HG03571 (cell line): Measurements from ENCODE around the gene NPSR1.
"Not testable (repeated sequence)": the region's sequence is repeated elsewhere in the genome, so short reads cannot be mapped to it uniquely, and the experiment has no call there.

ENCODE experiments used
- ATAC-seq: cut with Tn5 transposase; IDR thresholded peaks from one replicate; pipeline ENCODE4 v1.9.1; 2021; ENCODE audit not compliant: unreplicated experiment

NPSR1 gene

DNA sequence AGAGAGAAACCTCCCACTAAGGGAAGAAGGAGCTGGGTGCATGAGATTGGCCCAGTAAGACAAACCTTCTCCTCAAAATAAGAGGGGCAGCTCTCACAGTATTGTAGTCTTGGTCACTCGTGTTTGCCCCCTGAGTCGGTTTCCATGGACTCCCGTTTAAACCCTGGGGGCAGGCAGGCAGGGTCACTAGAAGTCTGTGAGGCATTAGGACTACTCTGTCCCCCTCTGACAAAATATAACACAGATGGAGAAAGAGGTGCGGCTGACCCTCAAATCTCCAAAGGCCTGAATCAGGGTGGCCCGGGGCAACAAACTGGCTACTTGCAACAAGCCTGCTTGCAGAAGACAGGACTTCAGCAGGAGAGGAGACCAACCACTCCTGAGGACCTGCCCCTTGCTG is 210.6 kb downstream of the NPSR1 start:
- not testable (repeated sequence) for ATAC-seq

DNA sequence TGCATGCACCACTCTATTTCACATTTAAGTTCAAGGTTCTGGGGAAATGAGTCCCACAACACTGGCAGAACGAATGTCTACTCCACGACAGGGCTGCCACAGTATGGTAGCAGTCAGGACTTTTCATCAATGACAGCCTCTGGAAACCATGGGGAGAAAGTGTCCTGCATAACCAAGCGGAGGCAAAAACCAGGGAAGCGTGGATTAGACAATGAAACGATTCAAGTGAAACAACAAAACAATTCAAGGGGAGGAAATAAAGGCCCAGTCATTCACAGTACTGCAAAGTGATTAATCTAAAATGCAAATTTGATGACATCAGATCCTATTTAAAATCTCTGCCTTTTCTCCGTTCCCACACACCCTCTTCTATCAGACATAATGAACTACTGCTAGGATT is 211.0 kb downstream of the NPSR1 start:
- no peak for ATAC-seq

DNA sequence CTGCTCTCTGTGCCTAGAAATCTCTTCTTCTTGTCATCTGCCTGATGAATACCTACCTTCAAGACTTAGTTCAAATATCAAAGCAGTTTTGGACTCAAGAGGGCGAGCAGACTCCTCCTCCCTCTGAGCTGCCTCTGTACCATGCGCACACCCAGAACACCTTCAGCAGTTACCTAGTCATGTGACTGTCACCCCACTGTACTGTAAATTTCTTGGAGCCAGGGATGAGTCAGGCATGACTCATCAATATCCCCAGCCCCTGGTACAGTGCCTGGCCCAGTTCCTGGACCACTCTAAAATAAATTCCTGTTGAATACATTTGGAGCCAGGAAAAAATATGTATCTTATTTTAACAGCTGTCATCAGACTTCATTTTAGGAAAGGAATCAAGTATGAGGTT is 212.0 kb downstream of the NPSR1 start:
- not testable (repeated sequence) for ATAC-seq

DNA sequence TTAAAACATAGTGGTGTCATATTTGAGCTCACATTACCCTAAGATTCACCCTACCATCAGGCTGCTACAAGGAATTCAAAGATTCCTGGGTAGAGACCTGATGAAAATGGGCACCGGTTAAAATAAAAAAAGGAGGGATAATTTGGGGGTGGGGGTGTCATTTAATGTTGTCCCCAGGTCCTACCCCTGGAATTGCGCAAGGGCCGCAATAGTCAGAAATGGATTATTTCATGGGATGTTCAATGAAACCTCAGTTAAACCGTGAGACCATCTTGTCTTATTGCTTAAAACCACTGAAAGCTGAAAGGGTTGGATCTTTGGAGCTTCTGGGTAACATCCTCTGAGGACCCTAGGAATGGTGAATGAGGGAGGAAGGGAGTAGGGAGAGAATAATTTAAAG is 216.3 kb downstream of the NPSR1 start:
- not testable (repeated sequence) for ATAC-seq

DNA sequence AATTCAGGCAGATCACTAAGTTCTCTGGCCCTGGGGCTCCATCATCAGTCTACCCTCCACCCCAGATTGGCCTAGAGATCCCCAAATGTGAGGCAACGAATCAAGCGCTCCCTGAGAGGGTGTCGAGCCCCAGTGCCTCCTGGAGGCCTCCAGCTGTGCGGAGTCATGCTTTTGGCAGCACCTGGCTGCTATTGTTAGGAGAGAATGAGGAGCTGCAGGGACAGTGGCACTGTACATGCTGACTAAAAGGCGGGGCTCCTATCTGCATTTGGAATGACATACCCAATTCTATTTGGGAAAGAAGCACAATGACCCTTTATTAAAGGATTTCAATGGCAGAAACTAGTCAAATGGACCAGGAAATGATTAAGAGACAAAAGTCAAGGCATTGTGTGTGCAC is 217.5 kb downstream of the NPSR1 start:
- ATAC-seq = no peak

DNA sequence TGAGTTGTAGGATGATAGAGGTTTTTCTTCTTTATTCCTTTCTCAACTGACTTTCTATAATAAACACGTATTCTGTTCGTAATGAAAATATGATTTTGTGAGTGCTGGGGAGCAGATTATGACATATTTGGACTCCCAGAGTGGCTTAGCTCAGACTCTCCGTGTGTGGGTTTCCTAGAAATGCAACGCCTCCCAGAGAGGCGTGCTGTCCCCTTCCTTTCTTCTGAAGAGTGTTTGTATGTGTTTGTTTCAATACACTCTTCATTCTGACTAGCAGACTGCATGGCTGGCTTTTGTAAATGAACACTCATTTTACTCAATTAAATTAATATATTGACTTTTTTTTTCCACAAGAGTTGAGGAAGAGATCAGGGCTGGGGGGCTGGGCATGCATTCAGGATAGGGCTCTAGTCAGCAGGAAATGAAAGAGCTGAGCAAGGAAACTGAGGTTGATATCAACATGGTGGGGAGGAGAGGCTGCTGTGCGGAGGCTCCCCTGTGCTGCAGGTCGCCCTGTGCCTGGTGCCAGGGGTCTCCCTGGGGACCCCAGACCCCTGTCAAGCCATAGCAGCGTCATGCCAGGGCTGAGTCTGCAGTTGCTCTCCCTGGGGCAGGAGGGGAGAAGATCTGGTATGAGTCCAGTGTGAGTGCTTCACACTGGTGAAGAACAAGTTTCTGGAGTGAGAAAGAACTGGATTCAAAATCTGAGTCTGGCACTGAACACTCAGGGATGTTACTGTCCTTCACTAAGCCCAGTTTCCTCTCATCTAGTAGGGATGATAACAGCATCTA is 221.1 kb downstream of the NPSR1 start:
- ATAC-seq = not testable (repeated sequence)

DNA sequence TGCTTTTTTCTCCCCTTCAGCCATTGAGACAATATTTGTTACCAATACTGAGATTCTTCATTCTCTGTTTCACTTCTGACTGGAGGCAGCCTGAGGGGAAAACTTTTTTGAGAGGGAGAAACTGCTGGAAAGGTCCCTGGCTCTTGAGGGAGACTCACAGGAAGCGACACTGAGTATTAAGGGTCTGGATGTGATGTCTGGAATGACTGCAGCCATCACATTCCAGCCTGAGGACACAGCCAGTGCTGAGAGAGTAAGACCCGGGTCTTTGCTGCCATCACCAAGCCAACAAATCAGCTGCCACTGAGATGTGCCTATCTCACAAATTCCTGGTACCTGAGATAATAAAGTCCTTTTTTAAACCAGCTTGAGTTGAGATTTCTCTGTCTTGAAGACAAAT is 221.9 kb downstream of the NPSR1 start:
- no peak for ATAC-seq

DNA sequence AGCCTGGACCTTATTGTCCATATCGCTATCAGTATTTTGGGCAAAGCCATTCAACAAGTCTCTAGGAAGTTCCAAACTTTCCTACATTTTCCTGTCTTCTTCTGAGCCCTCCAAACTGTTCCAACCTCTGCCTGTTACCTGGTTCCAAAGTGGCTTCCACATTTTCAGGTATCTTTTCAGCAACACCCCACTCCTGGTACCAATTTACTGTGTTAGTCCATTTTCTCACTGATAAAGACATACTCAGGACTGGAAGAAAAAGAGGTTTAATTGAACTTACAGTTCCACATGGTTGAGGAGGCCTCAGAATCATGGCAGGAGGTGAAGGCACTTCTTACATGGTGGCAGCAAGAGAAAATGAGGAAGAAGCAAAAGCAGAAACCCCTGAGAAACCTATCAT is 225.8 kb downstream of the NPSR1 start:
- ATAC-seq = not testable (repeated sequence)

DNA sequence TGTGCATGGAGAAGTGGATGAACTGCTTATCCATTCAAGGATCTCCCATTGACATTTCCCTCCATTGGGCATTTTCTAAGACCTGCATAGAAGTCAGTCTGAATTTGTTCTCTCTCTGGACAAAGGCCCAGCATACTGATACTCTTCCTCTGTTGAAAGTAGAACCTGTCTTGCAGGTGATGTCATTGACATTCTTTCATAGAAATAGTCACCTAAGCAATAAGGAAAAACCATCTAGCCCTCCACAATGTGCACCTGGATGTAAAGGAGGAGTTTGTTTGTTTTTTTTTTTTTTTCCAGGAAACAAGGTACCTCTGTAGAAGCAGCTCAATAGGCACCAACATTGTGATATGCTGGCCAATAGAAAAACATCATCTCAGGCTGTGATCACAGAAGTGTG is 228.8 kb downstream of the NPSR1 start:
- ATAC-seq = no peak

DNA sequence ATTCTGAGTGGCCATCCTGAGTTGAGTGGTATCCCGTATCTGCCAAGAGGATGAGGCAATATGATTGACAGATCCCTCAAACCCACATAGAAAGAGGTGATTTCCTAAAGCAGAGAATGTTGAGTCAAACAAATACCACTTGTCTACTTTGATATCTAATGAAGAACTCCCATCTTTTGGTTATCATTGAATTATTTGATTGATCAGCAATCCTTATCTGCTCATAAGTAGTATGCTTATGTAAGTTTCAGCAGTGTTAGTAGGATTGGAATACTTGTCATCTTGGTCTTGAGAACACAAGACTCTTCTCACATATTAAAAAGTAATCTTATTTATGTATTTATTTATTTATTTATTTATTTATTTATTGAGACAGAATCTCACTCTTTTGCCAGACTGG is 231.9 kb downstream of the NPSR1 start:
- ATAC-seq = no peak

DNA sequence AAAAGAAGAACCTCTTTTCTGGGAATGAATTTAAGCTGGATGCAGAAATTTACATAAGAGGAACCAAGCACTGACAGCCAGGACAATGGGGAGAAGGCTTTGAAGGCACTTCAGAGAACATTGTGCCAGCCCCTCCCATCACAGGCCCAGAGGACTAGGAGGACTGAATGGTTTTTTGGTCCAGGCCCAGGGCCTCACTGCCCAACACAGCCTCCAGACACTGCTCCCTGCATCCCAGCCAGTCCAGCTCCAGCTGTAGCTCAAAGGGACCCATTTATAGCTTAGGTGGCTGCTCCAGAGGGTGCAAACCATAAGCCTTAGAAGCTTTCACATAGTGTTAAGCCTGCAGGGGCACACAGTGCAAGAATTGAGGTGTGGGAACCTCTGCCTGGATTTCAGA is 237.2 kb downstream of the NPSR1 start:
- no peak for ATAC-seq
